ENCODE measurements around the gene NDUFB10. TPM values are rescaled to one million over a fixed set of nuclear protein-coding genes. Genes with fewer than 3 reads are reported as not detected.
A peak's percentile ranks its signal among the peaks of the same experiment; 100 is the strongest.

The NDUFB10 gene
- total RNA-seq, 2 experiments from 2014 or later = 40.7 to 41.1 TPM

DNA sequence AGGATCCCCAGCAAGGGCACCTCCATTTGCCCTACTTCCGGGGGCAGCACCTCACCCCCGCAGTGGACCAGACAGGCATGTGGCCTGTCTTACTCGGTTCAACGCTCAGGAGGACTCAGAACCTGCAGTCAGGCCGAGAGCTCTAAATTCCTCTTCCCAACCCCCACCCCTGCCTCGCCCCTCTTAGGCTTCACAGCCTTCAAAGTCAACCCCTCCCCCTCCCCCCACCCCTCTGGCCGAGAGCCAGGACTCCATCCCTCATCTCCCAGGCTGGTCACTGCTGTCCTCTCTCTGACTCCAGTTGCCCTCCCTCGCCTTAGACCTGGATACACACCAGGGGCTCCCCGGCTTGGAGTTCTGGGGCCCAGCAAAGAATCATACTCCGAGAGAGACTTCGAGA, 33.1 kb upstream of the NDUFB10 start:
- ATAC-seq (ENCODE audit: poor library complexity) (no peak), DNase-seq (no peak)
- peaks cover 22% of the 10 kb centered on the region in 2 experiments for H3K27me3 ChIP-seq (ENCODE audit: control insufficient read depth in 1 of 2, insufficient read depth in 2 of 2, low read length in 2 of 2)
- H3K36me3 ChIP-seq (ENCODE audit: insufficient read depth, low read length) = no peaks in the 10 kb centered on the region
- H3K4me1 ChIP-seq (ENCODE audit: insufficient read depth, low read length) = peaks cover 20% of the 10 kb centered on the region
- no peak overlapping the region for H3K27ac Mint-ChIP-seq
- no peaks in the 10 kb centered on the region for H3K36me3 Mint-ChIP-seq (ENCODE audit: low read depth)
- peaks cover 34% of the 10 kb centered on the region for H3K27me3 Mint-ChIP-seq
- no peak overlapping the region for H3K4me3 Mint-ChIP-seq
- TF ChIP-seq, protein P1, sequence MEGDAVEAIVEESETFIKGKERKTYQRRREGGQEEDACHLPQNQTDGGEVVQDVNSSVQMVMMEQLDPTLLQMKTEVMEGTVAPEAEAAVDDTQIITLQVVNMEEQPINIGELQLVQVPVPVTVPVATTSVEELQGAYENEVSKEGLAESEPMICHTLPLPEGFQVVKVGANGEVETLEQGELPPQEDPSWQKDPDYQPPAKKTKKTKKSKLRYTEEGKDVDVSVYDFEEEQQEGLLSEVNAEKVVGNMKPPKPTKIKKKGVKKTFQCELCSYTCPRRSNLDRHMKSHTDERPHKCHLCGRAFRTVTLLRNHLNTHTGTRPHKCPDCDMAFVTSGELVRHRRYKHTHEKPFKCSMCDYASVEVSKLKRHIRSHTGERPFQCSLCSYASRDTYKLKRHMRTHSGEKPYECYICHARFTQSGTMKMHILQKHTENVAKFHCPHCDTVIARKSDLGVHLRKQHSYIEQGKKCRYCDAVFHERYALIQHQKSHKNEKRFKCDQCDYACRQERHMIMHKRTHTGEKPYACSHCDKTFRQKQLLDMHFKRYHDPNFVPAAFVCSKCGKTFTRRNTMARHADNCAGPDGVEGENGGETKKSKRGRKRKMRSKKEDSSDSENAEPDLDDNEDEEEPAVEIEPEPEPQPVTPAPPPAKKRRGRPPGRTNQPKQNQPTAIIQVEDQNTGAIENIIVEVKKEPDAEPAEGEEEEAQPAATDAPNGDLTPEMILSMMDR (IDR thresholded peaks at IDR 0.05) = no peak
- H3K9me3 Mint-ChIP-seq = no peaks in the 10 kb centered on the region
- CTCF ChIA-PET = no interaction called here
- POLR2A ChIA-PET = no interaction called here
- H3K4me3 ChIP-seq (ENCODE audit: low read length) = no peak overlapping the region
- H3K9me3 ChIP-seq (ENCODE audit: control insufficient read depth in 1 of 2, insufficient read depth in 1 of 2, low read length in 2 of 2) = peaks cover 0 to 12% of the 10 kb centered on the region in 2 experiments
- no peaks in the 10 kb centered on the region for H3K4me1 Mint-ChIP-seq (ENCODE audit: low read depth)
- no peak overlapping the region for H3K27ac ChIP-seq (ENCODE audit: low read depth in 1 of 2, low read length in 2 of 2)
- intact Hi-C loops (cut with DNase I, micrococcal nuclease) = no loop called here

DNA sequence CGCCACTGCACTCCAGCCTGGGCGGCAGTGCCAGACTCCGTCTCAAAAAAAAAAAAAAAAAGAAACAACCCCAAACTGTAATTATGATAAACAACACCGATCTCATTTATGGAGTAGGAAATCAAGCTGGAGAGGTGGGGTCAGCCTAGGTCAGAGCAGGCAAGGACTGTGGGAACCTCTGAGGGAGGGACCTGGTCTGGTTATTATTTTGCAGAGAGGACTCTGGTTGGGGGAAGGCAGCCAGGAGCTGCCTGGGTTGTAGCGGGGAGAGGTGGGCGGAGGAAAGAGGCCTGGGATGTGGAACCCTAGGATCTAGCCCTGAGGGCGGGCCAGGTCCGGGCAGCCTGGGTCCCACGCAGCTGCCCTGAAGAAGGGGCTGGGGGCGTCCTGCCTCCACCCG, 30.2 kb upstream of the NDUFB10 start:
- ChIA-PET CTCF (interaction anchor here (0.6 to 1.2 kb wide), 3 partner anchors 63 to 566 kb away, joined by 3 read pairs; no protein-coding TSS in a partner anchor), POLR2A (interaction anchor here (0.6 to 1.5 kb wide), 4 partner anchors 12 to 226 kb away, joined by 3 to 8 read pairs (median 3); partner anchors contain the start of genes NUBP2, SPSB3 and TRAF7)
- Mint-ChIP-seq H3K4me1 (ENCODE audit: low read depth) (no peaks in the 10 kb centered on the region), H3K9me3 (no peaks in the 10 kb centered on the region), H3K27ac (peak overlapping the region; percentile 42), H3K4me3 (peak overlapping the region; percentile 88), H3K27me3 (peaks cover 9% of the 10 kb centered on the region), H3K36me3 (ENCODE audit: low read depth) (no peaks in the 10 kb centered on the region)
- intact Hi-C loops (cut with DNase I, micrococcal nuclease) = loop anchor here (1.0 to 2.0 kb wide), 4 partner anchors 66 to 156 kb away; partner anchors contain the start of genes EME2 (in 2 of the 2) and MRPS34 (in 2 of the 2)
- TF ChIP-seq, protein P1 (IDR thresholded peaks at IDR 0.05) = no peak
- H3K27ac ChIP-seq (ENCODE audit: low read depth in 1 of 2, low read length in 2 of 2) = no peak overlapping the region
- DNase-seq (peak in 1 of 14 experiments; percentile 25), ATAC-seq (ENCODE audit: poor library complexity) (peak; percentile 22)
- H3K4me1 ChIP-seq (ENCODE audit: insufficient read depth, low read length) = peaks cover 11% of the 10 kb centered on the region
- H3K36me3 ChIP-seq (ENCODE audit: insufficient read depth, low read length) = no peaks in the 10 kb centered on the region
- peak overlapping the region; percentile 42 for H3K4me3 ChIP-seq (ENCODE audit: low read length)
- H3K27me3 ChIP-seq (ENCODE audit: control insufficient read depth in 1 of 2, insufficient read depth in 2 of 2, low read length in 2 of 2) = peaks cover under 1 to 2% of the 10 kb centered on the region in 2 experiments
- no peaks in the 10 kb centered on the region for H3K9me3 ChIP-seq (ENCODE audit: control insufficient read depth in 1 of 2, insufficient read depth in 1 of 2, low read length in 2 of 2)

DNA sequence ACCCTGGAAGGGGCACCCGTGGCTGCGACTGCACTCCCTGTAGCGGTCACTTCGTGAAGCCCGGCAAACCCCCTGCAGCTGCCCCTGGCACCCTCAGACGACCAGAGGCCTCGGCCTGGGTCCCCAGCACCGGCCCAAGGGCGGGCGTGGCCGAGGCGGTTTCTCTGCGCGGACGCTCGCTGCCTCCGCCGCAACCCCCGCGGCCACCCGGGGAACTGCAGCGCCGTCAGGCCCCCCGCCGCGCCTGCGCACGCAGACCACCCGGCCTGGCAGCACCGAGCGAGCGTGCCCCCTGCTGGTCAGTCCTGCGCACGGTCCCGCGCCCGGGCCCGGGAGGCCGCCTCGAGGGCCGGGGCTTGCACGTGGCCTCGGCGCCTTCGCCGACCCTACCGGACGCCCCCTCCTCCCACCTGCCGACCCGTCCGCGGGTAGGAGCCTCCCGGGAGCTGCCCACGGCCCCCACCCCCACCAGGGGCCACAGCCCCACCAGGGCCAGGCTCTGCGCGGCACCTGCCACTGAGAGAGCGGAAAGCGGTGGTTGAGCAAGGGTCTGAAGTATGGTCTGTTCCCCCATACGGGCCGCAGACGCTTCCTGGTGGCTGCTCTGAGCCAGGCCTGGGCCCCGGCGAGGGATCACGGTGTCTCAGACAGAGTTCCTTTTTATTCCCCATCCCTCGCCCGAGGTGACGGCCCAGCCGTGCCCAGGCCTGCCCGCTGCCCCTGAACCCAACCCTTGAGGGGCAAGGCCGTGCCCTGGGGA, 29.6 kb upstream of the NDUFB10 start:
- Mint-ChIP-seq H3K27me3 (peaks cover 2% of the 10 kb centered on the region), H3K9me3 (no peaks in the 10 kb centered on the region), H3K4me1 (ENCODE audit: low read depth) (no peaks in the 10 kb centered on the region), H3K4me3 (peak overlapping the region; percentile 88), H3K36me3 (ENCODE audit: low read depth) (no peaks in the 10 kb centered on the region), H3K27ac (no peak overlapping the region)
- no peaks in the 10 kb centered on the region for H3K9me3 ChIP-seq (ENCODE audit: control insufficient read depth in 1 of 2, insufficient read depth in 1 of 2, low read length in 2 of 2)
- TF ChIP-seq, protein P1 (IDR thresholded peaks at IDR 0.05) = peak; percentile 94
- ATAC-seq (ENCODE audit: poor library complexity) (peak; percentile 100), DNase-seq (peak; percentile 79 to 96 (median 92))
- POLR2A ChIA-PET = interaction anchor here (1.0 to 1.5 kb wide), 2 partner anchors 147 to 225 kb away, joined by 3 to 8 read pairs; partner anchors contain the start of genes NUBP2, SPSB3 and TRAF7
- intact Hi-C loops (cut with DNase I, micrococcal nuclease) = loop anchor here (1.0 to 2.0 kb wide), 4 partner anchors 66 to 157 kb away; partner anchors contain the start of genes EME2 (in 2 of the 2) and MRPS34 (in 2 of the 2)
- H3K27ac ChIP-seq (ENCODE audit: low read depth in 1 of 2, low read length in 2 of 2) = no peak overlapping the region
- H3K4me1 ChIP-seq (ENCODE audit: insufficient read depth, low read length) = peaks cover 11% of the 10 kb centered on the region
- peaks cover 0 to under 1% of the 10 kb centered on the region in 2 experiments for H3K27me3 ChIP-seq (ENCODE audit: control insufficient read depth in 1 of 2, insufficient read depth in 2 of 2, low read length in 2 of 2)
- CTCF ChIA-PET = interaction anchor here (0.9 to 1.2 kb wide), 2 partner anchors 63 to 67 kb away, joined by 3 read pairs; no protein-coding TSS in a partner anchor
- H3K36me3 ChIP-seq (ENCODE audit: insufficient read depth, low read length) = no peaks in the 10 kb centered on the region
- peak overlapping the region; percentile 42 for H3K4me3 ChIP-seq (ENCODE audit: low read length)

Measured in CD4-positive, alpha-beta T cell (primary cell).